HepG2 (cell line): ENCODE data around the gene MADCAM1. TPM values are rescaled to one million over a fixed set of nuclear protein-coding genes. Genes with fewer than 3 reads are reported as not detected.

ENCODE experiments used
- ATAC-seq: fragments of 200-7000 bp; cut with Tn5 transposase; 3 replicates; pipeline ENCODE4 v1.9.1; 2020; ENCODE audit warnings: mild to moderate bottlenecking, moderate library complexity
- BruUV-seq: library from RNA; stranded (reverse); fragments of 400-500 nt; replicated peaks from 2 replicates; lab custom pipeline; 2021; lab: Mats Ljungman, UMichigan
- CTCF ChIA-PET: fragments of 300-600 bp; formaldehyde crosslinking; extraction: SDS; loops from one replicate; lab custom pipeline; 2021; ENCODE audit warnings: low total read pairs, inconsistent platforms, low intra/inter-chr PET ratio; lab: Yijun Ruan, JAX
- POLR2A ChIA-PET: fragments of 350-600 bp; sonication (Branson Sonifier 250); formaldehyde crosslinking; loops from one replicate; lab custom pipeline; 2020; ENCODE audit warnings: antibody characterized with exemption, inconsistent platforms; lab: Yijun Ruan, JAX
- DNase-seq: peaks from one replicate; pipeline ENCODE4 v3.0.0-alpha.2; 2015; ENCODE audit warnings: low spot score
- FAIRE-seq: peaks from 3 replicates; lab custom pipeline; 2011; peaks lifted over from hg19 to GRCh38; lab: Jason Lieb, UNC
- H2AFZ ChIP-seq: one replicate; pipeline ENCODE4 v1.6.1; 2011; ENCODE audit warnings: low read length, inconsistent platforms
- H3K27ac ChIP-seq: fragments of 300-600 bp; 3 replicates; pipeline ENCODE4 v1.8.0; 2011; ENCODE audit warnings: mixed run types, mild to moderate bottlenecking, mixed read lengths, low read length, inconsistent platforms; ENCODE audit not compliant: insufficient read depth; ENCODE audit errors: extremely low read length
- H3K27me3 ChIP-seq, 2 experiments: fragments of 200-600 bp in 1 of 2; 2 replicates in 1 of 2; 3 replicates in 1 of 2; pipeline versions ENCODE4 v1.6.0 to v1.8.0; 2011; ENCODE audit warnings: low read length in 2 of 2, mild to moderate bottlenecking in 2 of 2, moderate library complexity in 2 of 2, inconsistent platforms in 1 of 2; ENCODE audit not compliant: insufficient read depth in 2 of 2, control insufficient read depth in 1 of 2
- H3K36me3 ChIP-seq, 2 experiments: fragments of 200-600 bp in 1 of 2; replicated peaks in 1 of 2; 2 replicates in 1 of 2; 3 replicates in 1 of 2; pipeline versions ENCODE4 v1.5.1 to v1.8.0; 2011; ENCODE audit warnings: low read length in 2 of 2, inconsistent platforms in 1 of 2; ENCODE audit not compliant: insufficient read depth in 2 of 2, control insufficient read depth in 1 of 2
- H3K4me1 ChIP-seq: 2 replicates; pipeline ENCODE4 v1.5.1; 2012; ENCODE audit warnings: low read length, inconsistent platforms; ENCODE audit not compliant: insufficient read depth
- H3K4me2 ChIP-seq: 2 replicates; pipeline ENCODE4 v1.6.0; 2011; ENCODE audit warnings: low read depth, low read length, inconsistent platforms
- H3K4me3 ChIP-seq, 3 experiments: fragments of 200-600 bp in 1 of 3; sonication (generic), shearing (Covaris generic) in 1 of 3; replicated peaks in 1 of 3; 2 replicates each; pipeline ENCODE4 v1.5.1; 2011 to 2016; ENCODE audit warnings: low read length in 3 of 3, inconsistent platforms in 2 of 3, low read depth in 2 of 3, mild to moderate bottlenecking in 2 of 3, control low read depth in 1 of 3, mixed read lengths in 1 of 3; ENCODE audit not compliant: insufficient read depth in 1 of 3
- H3K79me2 ChIP-seq: one replicate; pipeline ENCODE4 v1.6.1; 2011; ENCODE audit warnings: low read length, inconsistent platforms; ENCODE audit not compliant: insufficient read depth
- H3K9ac ChIP-seq: 2 replicates; pipeline ENCODE4 v1.6.0; 2011; ENCODE audit warnings: mild to moderate bottlenecking, low read depth, low read length, inconsistent platforms; ENCODE audit not compliant: insufficient read depth
- H3K9me3 ChIP-seq: 2 replicates; pipeline ENCODE4 v1.5.1; 2012; ENCODE audit warnings: mild to moderate bottlenecking, low read length
- H4K20me1 ChIP-seq: 2 replicates; pipeline ENCODE4 v1.6.0; 2011; ENCODE audit warnings: inconsistent platforms, mild to moderate bottlenecking, low read length, moderate library complexity; ENCODE audit not compliant: insufficient read depth
- FOXP1 ChIP-seq, 2 experiments: fragments of 450-650 bp in 1 of 2; IDR thresholded peaks; 2 replicates each; pipeline ENCODE4 v1.6.1; 2017 to 2018; ENCODE audit warnings: antibody characterized with exemption in 1 of 2
- HNRNPK ChIP-seq: fragments of 200-400 bp; formaldehyde crosslinking; IDR thresholded peaks from 2 replicates; pipeline ENCODE4 v1.6.1; 2018; ENCODE audit warnings: low read length, low read depth, moderate library complexity, mild to moderate bottlenecking; ENCODE audit not compliant: poor library complexity, severe bottlenecking
- MEIS2 ChIP-seq: sonication (generic); formaldehyde crosslinking; IDR thresholded peaks from 2 replicates; pipeline ENCODE4 v1.9.0; 2021; ENCODE audit warnings: mild to moderate bottlenecking, missing genetic modification reagents
- MIER3 ChIP-seq: IDR thresholded peaks from 2 replicates; pipeline ENCODE4 v1.6.1; 2016; ENCODE audit warnings: missing compliant biosample characterization, borderline replicate concordance
- NR3C1 ChIP-seq: sonication (generic); formaldehyde crosslinking; IDR thresholded peaks from 2 replicates; pipeline ENCODE4 v1.4.0; 2020; ENCODE audit warnings: missing genetic modification reagents
- RBFOX2 ChIP-seq: fragments of 200-400 bp; formaldehyde crosslinking; IDR thresholded peaks from 2 replicates; pipeline ENCODE4 v1.6.1; 2017; ENCODE audit warnings: low read depth, mild to moderate bottlenecking, low read length
- ZNF337 ChIP-seq: sonication (generic); formaldehyde crosslinking; IDR thresholded peaks from 2 replicates; pipeline ENCODE4 v1.5.1; 2020; ENCODE audit warnings: missing genetic modification reagents, low read depth, mild to moderate bottlenecking, borderline replicate concordance
- ZNF652 ChIP-seq: IDR thresholded peaks from 2 replicates; pipeline ENCODE4 v1.6.1; 2016; ENCODE audit warnings: low read depth, borderline replicate concordance
- ZNF839 ChIP-seq: sonication (generic); formaldehyde crosslinking; IDR thresholded peaks from 2 replicates; pipeline ENCODE4 v1.4.0; 2020; ENCODE audit warnings: missing genetic modification reagents, mild to moderate bottlenecking, borderline replicate concordance
- ZSCAN31 ChIP-seq: sonication (generic); formaldehyde crosslinking; IDR thresholded peaks from 2 replicates; pipeline ENCODE4 v1.5.0; 2020; ENCODE audit warnings: low read depth, mild to moderate bottlenecking, missing genetic modification reagents
- WGBS: methylation state at CpG from one replicate; pipeline ENCODE4 v1.1.6; 2017; ENCODE audit warnings: low lambda C conversion rate; 5-methylcytosine and 5-hydroxymethylcytosine counted together
- in situ Hi-C: cut with HindIII; loops from 2 replicates; pipeline ENCODE4 v1.10.0; 2017; ENCODE audit warnings: low pct_unique_long_range_greater_than_20kb; ENCODE audit not compliant: extremely low pct_ligation_motif_present
- intact Hi-C: fragments of 100-400 bp; cut with micrococcal nuclease; formaldehyde crosslinking; loops from one replicate; pipeline ENCODE4 v1.10.0; 2022; ENCODE audit not compliant: unreplicated experiment
- polyA plus RNA-seq, 8 experiments: library from polyadenylated mRNA; depleted of rRNA in 3 of 8; stranded (reverse) in 7 of 8; unstranded in 1 of 8; fragments of >200 nt; fragmentation: Illumina TruSeq in 4 of 8; extraction: Trizol in 4 of 8; gene quantifications; 2 replicates each; pipeline versions ENCODE4 v1.2.1 to v1.2.3, GENCODE V29; 2011 to 2016; ENCODE audit warnings: low read depth in 4 of 8, missing spikeins in 1 of 8, mixed read lengths in 1 of 8; ENCODE audit not compliant: insufficient read depth in 1 of 8
- total RNA-seq, 5 experiments: library from RNA; depleted of rRNA; stranded (reverse); fragments of >200 nt; fragmentation: Illumina TruSeq; extraction: Trizol; gene quantifications; 2 replicates each; pipeline ENCODE4 v1.2.3, GENCODE V29; 2016; ENCODE audit warnings: low read depth in 1 of 5
- TF ChIP-seq, protein P1 (sequence below): sonication (generic); formaldehyde crosslinking; IDR thresholded peaks from 2 replicates; pipeline ENCODE4 v1.4.0; 2020; ENCODE audit warnings: low read depth, mild to moderate bottlenecking, missing genetic modification reagents
- TF ChIP-seq, protein P2 (sequence below): sonication (generic); formaldehyde crosslinking; IDR thresholded peaks from 2 replicates; pipeline ENCODE4 v1.5.0; 2020; ENCODE audit warnings: mild to moderate bottlenecking, missing genetic modification reagents, moderate library complexity

The MADCAM1 gene
- total and polyA plus RNA-seq, 2 of the 13 experiments (the other 11 are each of a cell fraction or from before 2014, with no cell fraction given), result 0.29 to 0.33 TPM

DNA sequence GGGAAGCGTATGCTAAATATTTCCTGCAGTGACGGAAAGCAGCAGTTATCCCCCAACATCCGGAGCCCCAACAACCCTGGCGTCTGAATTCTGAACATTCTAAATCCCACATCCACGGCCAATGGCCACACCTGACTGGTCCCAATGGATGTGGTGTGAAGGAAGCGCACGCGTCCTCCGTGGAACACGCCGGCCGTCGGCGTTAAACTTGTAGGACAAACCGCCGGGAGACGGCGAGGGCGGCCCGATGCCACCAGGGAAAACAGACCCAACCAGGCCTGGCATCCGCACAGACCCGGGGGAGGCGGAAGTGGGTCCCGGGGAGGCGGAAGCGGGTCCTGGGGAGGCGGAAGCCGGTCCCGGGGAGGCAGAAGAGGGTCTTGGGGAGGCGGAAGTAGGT is 38.6 kb upstream of the MADCAM1 start:
- intact Hi-C loops, result no loop called here
- no peaks in the 10 kb centered on the region for H3K9me3 ChIP-seq
- 96% methylated on average over 30 of the region's 30 CpGs for WGBS

DNA sequence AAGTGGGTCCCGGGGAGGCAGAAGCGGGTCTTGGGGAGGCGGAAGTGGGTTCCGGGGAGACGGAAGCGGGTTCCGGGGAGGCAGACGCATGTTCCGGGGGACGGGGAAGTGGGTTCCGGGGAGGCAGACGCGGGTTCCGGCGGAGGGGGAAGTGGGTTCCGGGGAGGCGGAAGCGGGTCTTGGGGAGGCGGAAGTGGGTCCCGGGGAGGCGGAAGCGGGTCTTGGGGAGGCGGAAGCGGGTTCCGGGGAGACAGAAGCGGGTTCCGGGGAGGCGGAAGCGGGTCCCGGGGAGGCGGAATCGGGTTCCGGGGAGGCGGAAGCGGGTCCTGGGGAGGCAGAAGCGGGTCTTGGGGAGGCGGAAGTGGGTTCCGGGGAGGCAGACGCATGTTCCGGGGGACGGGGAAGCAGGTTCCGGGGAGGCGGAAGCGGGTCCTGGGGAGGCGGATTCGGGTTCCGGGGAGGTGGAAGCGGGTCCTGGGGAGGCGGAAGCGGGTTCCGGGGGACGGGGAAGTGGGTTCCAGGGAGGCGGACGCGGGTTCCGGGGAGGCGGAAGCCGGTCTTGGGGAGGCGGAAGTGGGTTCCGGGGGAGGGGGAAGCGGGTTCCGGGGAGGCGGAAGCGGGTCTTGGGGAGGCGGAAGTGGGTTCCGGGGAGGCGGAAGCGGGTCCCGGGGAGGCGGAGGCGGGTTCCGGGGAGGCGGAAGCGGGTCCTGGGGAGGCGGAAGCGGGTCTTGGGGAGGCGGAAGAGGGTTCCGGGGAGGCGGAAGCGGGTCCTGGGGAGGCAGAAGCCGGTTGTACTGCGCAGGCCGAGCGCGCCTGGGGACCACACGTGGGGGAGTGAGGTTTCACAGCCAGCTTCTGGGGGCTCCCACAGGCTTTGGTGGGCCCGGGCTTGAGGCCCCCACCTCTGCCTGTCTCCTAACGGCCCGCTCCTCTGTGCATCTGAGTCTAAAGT is 37.9 kb upstream of the MADCAM1 start:
- Histone ChIP-seq H3K9me3 (no peaks in the 10 kb centered on the region), H3K27ac (no peak overlapping the region), H3K9ac (no peak overlapping the region), H2AFZ (no peak overlapping the region), H3K4me1 (peaks cover 37% of the 10 kb centered on the region), H3K27me3 (peaks cover 1 to 5% of the 10 kb centered on the region in 2 experiments; a peak in 2 of 5 replicates), H3K4me2 (peak overlapping the region; percentile 7; the same call in 1 of the 2 replicates), H3K36me3 (no peaks in the 10 kb centered on the region; a peak in 1 of 5 replicates), H3K79me2 (no peaks in the 10 kb centered on the region), H4K20me1 (peaks cover 32% of the 10 kb centered on the region; the same call in 1 of the 2 replicates), H3K4me3 (no peak overlapping the region)
- FAIRE-seq, result no peak
- in situ Hi-C loops, result no loop called here
- ATAC-seq, result no peak
- DNase-seq, result no peak
- WGBS, result 97% methylated on average over 87 of the region's 89 CpGs
- ChIA-PET CTCF (no interaction called here), POLR2A (no interaction called here)
- intact Hi-C loops, result no loop called here
- no TSS peak for BruUV-seq
- TF ChIP-seq ZNF839 (no peak), NR3C1 (no peak), ZNF337 (CRISPR knock-in tag) (no peak), MEIS2 (CRISPR knock-in tag) (no peak), ZNF652 (no peak), ZSCAN31 (CRISPR knock-in tag) (no peak)
- TF ChIP-seq, protein P1, sequence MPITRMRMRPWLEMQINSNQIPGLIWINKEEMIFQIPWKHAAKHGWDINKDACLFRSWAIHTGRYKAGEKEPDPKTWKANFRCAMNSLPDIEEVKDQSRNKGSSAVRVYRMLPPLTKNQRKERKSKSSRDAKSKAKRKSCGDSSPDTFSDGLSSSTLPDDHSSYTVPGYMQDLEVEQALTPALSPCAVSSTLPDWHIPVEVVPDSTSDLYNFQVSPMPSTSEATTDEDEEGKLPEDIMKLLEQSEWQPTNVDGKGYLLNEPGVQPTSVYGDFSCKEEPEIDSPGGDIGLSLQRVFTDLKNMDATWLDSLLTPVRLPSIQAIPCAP (CRISPR knock-in tag), result no peak
- TF ChIP-seq, protein P2, sequence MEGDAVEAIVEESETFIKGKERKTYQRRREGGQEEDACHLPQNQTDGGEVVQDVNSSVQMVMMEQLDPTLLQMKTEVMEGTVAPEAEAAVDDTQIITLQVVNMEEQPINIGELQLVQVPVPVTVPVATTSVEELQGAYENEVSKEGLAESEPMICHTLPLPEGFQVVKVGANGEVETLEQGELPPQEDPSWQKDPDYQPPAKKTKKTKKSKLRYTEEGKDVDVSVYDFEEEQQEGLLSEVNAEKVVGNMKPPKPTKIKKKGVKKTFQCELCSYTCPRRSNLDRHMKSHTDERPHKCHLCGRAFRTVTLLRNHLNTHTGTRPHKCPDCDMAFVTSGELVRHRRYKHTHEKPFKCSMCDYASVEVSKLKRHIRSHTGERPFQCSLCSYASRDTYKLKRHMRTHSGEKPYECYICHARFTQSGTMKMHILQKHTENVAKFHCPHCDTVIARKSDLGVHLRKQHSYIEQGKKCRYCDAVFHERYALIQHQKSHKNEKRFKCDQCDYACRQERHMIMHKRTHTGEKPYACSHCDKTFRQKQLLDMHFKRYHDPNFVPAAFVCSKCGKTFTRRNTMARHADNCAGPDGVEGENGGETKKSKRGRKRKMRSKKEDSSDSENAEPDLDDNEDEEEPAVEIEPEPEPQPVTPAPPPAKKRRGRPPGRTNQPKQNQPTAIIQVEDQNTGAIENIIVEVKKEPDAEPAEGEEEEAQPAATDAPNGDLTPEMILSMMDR (CRISPR knock-in tag), result no peak

More for the DNA sequence above, 38.6 kb upstream of the MADCAM1 start:
- Histone ChIP-seq H3K4me1 (peaks cover 30% of the 10 kb centered on the region), H3K4me2 (no peak overlapping the region), H3K36me3 (no peaks in the 10 kb centered on the region; a peak in 1 of 5 replicates), H3K27me3 (peaks cover 1 to 5% of the 10 kb centered on the region in 2 experiments; a peak in 2 of 5 replicates), H2AFZ (no peak overlapping the region), H3K4me3 (no peak overlapping the region), H3K9ac (no peak overlapping the region), H3K79me2 (no peaks in the 10 kb centered on the region), H3K27ac (no peak overlapping the region), H4K20me1 (peaks cover 32% of the 10 kb centered on the region; the same call in 1 of the 2 replicates)
- in situ Hi-C loops, result no loop called here
- FAIRE-seq (no peak), DNase-seq (no peak), ATAC-seq (no peak)
- no peak for TF ChIP-seq MIER3
- TF ChIP-seq FOXP1 (IDR thresholded peaks at IDR 0.05), result no peak
- no peak for TF ChIP-seq FOXP1 (CRISPR knock-in tag; IDR thresholded peaks at IDR 0.05)
- no peak for TF ChIP-seq HNRNPK
- 0 out of 2 replicates have a peak, but pooled peaks have one; percentile 28 for TF ChIP-seq RBFOX2
- POLR2A ChIA-PET, result no interaction called here
- no TSS peak for BruUV-seq
- CTCF ChIA-PET, result no interaction called here
